SU-DHL-6 (cell line): Measurements from ENCODE around the gene PPP1CA.

Experiments used
- H2AFZ ChIP-seq: fragments of 200-600 bp; sonication (generic); 2 replicates; pipeline ENCODE4 v1.6.1; 2014; ENCODE audit warnings: low read depth, mild to moderate bottlenecking, moderate library complexity, mixed read lengths, antibody characterized with exemption, low read length; ENCODE audit not compliant: severe bottlenecking
- H3F3A ChIP-seq: fragments of 200-600 bp; shearing (Covaris generic); 2 replicates; pipeline ENCODE4 v1.6.0; 2016; ENCODE audit warnings: antibody characterized with exemption, mild to moderate bottlenecking; ENCODE audit not compliant: insufficient read depth
- H3K27ac ChIP-seq: fragments of 200-600 bp; sonication (generic); 2 replicates; pipeline ENCODE4 v1.5.1; 2016; ENCODE audit warnings: low read depth, mild to moderate bottlenecking, low read length, moderate library complexity, mixed read lengths
- H3K27me3 ChIP-seq: fragments of 200-600 bp; sonication (generic), shearing (Covaris generic); 2 replicates; pipeline ENCODE4 v1.6.0; 2014; ENCODE audit warnings: mild to moderate bottlenecking, low read length
- H3K36me3 ChIP-seq: fragments of 200-600 bp; sonication (generic); 2 replicates; pipeline ENCODE4 v1.6.1; 2014; ENCODE audit warnings: mild to moderate bottlenecking, low read length, mixed read lengths
- H3K4me2 ChIP-seq: fragments of 300-600, 200-600 bp; shearing (Covaris generic), sonication (generic); 2 replicates; pipeline ENCODE4 v1.6.0; 2014; ENCODE audit warnings: low read length, low read depth, mild to moderate bottlenecking; ENCODE audit not compliant: poor library complexity, severe bottlenecking
- H3K4me3 ChIP-seq: fragments of 200-600 bp; sonication (generic); 2 replicates; pipeline ENCODE4 v1.5.1; 2014; ENCODE audit warnings: antibody characterized with exemption, low read length, mild to moderate bottlenecking, mixed read lengths; ENCODE audit not compliant: insufficient read depth, poor library complexity, severe bottlenecking
- H3K79me2 ChIP-seq: fragments of 200-600 bp; sonication (generic); 2 replicates; pipeline ENCODE4 v1.6.1; 2014; ENCODE audit warnings: mild to moderate bottlenecking, low read length, moderate library complexity; ENCODE audit not compliant: insufficient read depth
- H3K9ac ChIP-seq: fragments of 200-600 bp; sonication (generic); 2 replicates; pipeline ENCODE4 v1.7.0; 2014; ENCODE audit warnings: mild to moderate bottlenecking, low read length
- H3K9me2 ChIP-seq: fragments of 200-600 bp; sonication (generic); replicated peaks from 2 replicates; pipeline ENCODE4 v1.6.1; 2014; ENCODE audit warnings: low read length; ENCODE audit not compliant: insufficient read depth
- H3K9me3 ChIP-seq: fragments of 200-600 bp; sonication (generic); 2 replicates; pipeline ENCODE4 v1.6.1; 2014; ENCODE audit warnings: low read length, mixed read lengths; ENCODE audit not compliant: insufficient read depth
- H4K20me1 ChIP-seq: fragments of 200-600 bp; sonication (generic); 2 replicates; pipeline ENCODE4 v1.6.1; 2014; ENCODE audit warnings: low read depth, mild to moderate bottlenecking, antibody characterized with exemption, low read length, moderate library complexity, mixed read lengths
- CTCF ChIP-seq: fragments of 200-600 bp; sonication (generic); IDR thresholded peaks from one replicate; pipeline ENCODE4 v1.5.1; 2017; ENCODE audit warnings: antibody characterized with exemption, mild to moderate bottlenecking, low read length, moderate library complexity; ENCODE audit not compliant: insufficient read depth, poor library complexity, severe bottlenecking
- EZH2phosphoT487 ChIP-seq: fragments of 200-600 bp; sonication (generic), shearing (Covaris generic); conservative IDR thresholded peaks from 2 replicates; pipeline ENCODE4 v1.6.1; 2018; ENCODE audit warnings: mild to moderate bottlenecking, antibody characterized with exemption, low read length, moderate library complexity, mixed read lengths

The PPP1CA gene

GRCh38 chr11:67382276-67383136 is 19.2 kb downstream of the PPP1CA start:
- Histone ChIP-seq H3K4me3 (no peak overlapping the region), H3K27ac (no peak overlapping the region), H3K4me2 (no peak overlapping the region), H3K9ac (no peak overlapping the region), H3K9me2 (no peaks in the 10 kb centered on the region), H4K20me1 (no peaks in the 10 kb centered on the region), H3K27me3 (no peaks in the 10 kb centered on the region), H3K36me3 (no peaks in the 10 kb centered on the region), H3K79me2 (no peaks in the 10 kb centered on the region), H3K9me3 (no peaks in the 10 kb centered on the region), H2AFZ (no peak overlapping the region), H3F3A (no peaks in the 10 kb centered on the region)
- TF ChIP-seq CTCF (peak; percentile 89), EZH2phosphoT487 (no peak)

- Histone ChIP-seq H3K4me2 (peak overlapping the region; percentile 38), H3K4me3 (no peak overlapping the region), H3K9me2 (no peaks in the 10 kb centered on the region), H3K27me3 (no peaks in the 10 kb centered on the region), H3K27ac (peak overlapping the region; percentile 48), H3K9me3 (no peaks in the 10 kb centered on the region), H3K9ac (peak overlapping the region; percentile 36), H2AFZ (peak overlapping the region; percentile 70), H3K36me3 (no peaks in the 10 kb centered on the region), H3F3A (no peaks in the 10 kb centered on the region), H3K79me2 (no peaks in the 10 kb centered on the region), H4K20me1 (no peaks in the 10 kb centered on the region)
- TF ChIP-seq EZH2phosphoT487 = no peak
- no peak for TF ChIP-seq CTCF
These were observed 20.2 kb downstream of the PPP1CA start for GRCh38 chr11:67381244-67381972.

- H3K27me3 ChIP-seq = no peaks in the 10 kb centered on the region
- no peak overlapping the region for H3K4me3 ChIP-seq
- H2AFZ ChIP-seq = no peak overlapping the region
- no peaks in the 10 kb centered on the region for H4K20me1 ChIP-seq
- no peak overlapping the region for H3K4me2 ChIP-seq
- H3K27ac ChIP-seq = no peak overlapping the region
- H3K9ac ChIP-seq = no peak overlapping the region
- H3K36me3 ChIP-seq = no peaks in the 10 kb centered on the region
- no peaks in the 10 kb centered on the region for H3K79me2 ChIP-seq
- H3K9me3 ChIP-seq = no peaks in the 10 kb centered on the region
- H3F3A ChIP-seq = no peaks in the 10 kb centered on the region
- no peak for TF ChIP-seq EZH2phosphoT487
- no peak for TF ChIP-seq CTCF
- no peaks in the 10 kb centered on the region for H3K9me2 ChIP-seq
These were observed 22.3 kb downstream of the PPP1CA start for GRCh38 chr11:67379061-67380058.
